ENCODE measurements around the gene KDM8. TPM values are rescaled to one million over a fixed set of nuclear protein-coding genes. Genes with fewer than 3 reads are reported as not detected.
"Not testable (repeated sequence)": the region's sequence is repeated elsewhere in the genome, so short reads cannot be mapped to it uniquely, and the experiment has no call there.

The KDM8 gene
- total RNA-seq, 1 donor from 2014 or later: 8.3 TPM

DNA sequence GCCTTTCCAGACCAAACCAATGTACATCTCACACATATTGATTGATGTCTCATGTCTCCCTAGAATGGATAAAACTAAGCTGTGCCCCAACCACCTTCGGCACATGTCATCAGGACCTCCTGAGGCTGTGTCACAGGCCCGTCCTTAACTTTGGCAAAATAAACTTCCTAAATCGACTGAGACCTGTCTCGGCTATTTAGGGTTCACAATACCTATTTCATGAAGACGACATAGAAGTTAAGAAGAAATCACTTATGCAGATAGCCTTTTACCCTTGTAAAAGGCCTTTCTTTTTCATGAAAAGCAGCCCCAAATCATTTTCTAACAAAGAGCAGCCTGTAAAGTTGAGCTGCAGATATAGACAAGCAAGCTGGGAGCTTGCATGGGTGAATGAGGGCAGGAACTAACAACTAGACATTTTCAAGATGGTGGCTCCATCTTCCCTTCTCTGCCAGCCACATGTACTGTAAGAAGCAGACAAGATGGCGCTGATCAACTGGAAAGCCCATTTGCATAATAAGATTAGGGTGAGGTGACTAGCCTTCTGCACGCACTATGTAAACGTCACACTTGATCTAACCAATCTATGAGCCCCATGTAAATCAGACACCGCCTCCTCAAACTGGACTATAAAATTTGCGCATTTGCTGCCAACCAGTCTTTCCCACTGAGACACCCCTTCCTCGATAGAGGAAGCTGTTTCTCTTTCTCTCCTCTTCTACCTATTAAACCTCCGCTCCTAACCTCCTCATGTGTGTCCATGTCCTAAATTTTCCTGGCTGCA lies 4.7 kb upstream of the KDM8 start:
- H3K4me3 Mint-ChIP-seq (ENCODE audit: unreplicated experiment): no peak overlapping the region
- H3K27ac Mint-ChIP-seq (ENCODE audit: unreplicated experiment): no peak overlapping the region

DNA sequence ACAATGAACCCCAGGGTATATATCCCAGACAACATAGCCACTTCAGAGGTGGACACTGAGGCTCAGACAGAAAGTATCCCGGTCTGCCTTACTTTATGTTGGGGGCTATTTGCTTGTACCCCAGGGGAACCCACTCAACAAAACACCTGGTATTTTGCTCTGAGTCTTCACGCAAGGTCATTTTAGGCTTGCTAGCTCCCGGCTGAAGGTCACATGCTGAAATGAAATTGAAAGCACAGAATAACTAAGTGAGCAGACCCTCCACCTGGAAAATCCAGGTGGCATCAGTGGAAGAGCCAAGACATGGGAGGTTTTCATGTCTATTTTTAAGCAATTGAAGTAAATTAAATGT lies 4.1 kb upstream of the KDM8 start:
- Mint-ChIP-seq H3K27me3 (ENCODE audit: unreplicated experiment) (peaks cover 15% of the 10 kb centered on the region), H3K27ac (ENCODE audit: unreplicated experiment) (no peak overlapping the region), H3K4me3 (ENCODE audit: unreplicated experiment) (no peak overlapping the region), H3K4me1 (ENCODE audit: unreplicated experiment) (peaks cover 24% of the 10 kb centered on the region), H3K36me3 (ENCODE audit: unreplicated experiment) (no peaks in the 10 kb centered on the region), H3K9me3 (ENCODE audit: unreplicated experiment) (no peaks in the 10 kb centered on the region)
- no peak for DNase-seq (ENCODE audit: extremely low spot score, unreplicated experiment)
- TF ChIP-seq, protein P1, sequence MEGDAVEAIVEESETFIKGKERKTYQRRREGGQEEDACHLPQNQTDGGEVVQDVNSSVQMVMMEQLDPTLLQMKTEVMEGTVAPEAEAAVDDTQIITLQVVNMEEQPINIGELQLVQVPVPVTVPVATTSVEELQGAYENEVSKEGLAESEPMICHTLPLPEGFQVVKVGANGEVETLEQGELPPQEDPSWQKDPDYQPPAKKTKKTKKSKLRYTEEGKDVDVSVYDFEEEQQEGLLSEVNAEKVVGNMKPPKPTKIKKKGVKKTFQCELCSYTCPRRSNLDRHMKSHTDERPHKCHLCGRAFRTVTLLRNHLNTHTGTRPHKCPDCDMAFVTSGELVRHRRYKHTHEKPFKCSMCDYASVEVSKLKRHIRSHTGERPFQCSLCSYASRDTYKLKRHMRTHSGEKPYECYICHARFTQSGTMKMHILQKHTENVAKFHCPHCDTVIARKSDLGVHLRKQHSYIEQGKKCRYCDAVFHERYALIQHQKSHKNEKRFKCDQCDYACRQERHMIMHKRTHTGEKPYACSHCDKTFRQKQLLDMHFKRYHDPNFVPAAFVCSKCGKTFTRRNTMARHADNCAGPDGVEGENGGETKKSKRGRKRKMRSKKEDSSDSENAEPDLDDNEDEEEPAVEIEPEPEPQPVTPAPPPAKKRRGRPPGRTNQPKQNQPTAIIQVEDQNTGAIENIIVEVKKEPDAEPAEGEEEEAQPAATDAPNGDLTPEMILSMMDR (IDR thresholded peaks at IDR 0.05): no peak

More for the DNA sequence above, 4.7 kb upstream of the KDM8 start:
- DNase-seq (ENCODE audit: extremely low spot score, unreplicated experiment): no peak
- Mint-ChIP-seq H3K9me3 (ENCODE audit: unreplicated experiment) (no peaks in the 10 kb centered on the region), H3K36me3 (ENCODE audit: unreplicated experiment) (no peaks in the 10 kb centered on the region), H3K27me3 (ENCODE audit: unreplicated experiment) (peaks cover 15% of the 10 kb centered on the region), H3K4me1 (ENCODE audit: unreplicated experiment) (peaks cover 21% of the 10 kb centered on the region)
- TF ChIP-seq, protein P1 (IDR thresholded peaks at IDR 0.05): no peak

- Mint-ChIP-seq H3K27ac (ENCODE audit: unreplicated experiment) (peak overlapping the region; percentile 82), H3K4me1 (ENCODE audit: unreplicated experiment) (peaks cover 28% of the 10 kb centered on the region), H3K9me3 (ENCODE audit: unreplicated experiment) (no peaks in the 10 kb centered on the region), H3K27me3 (ENCODE audit: unreplicated experiment) (peaks cover 15% of the 10 kb centered on the region), H3K4me3 (ENCODE audit: unreplicated experiment) (no peak overlapping the region), H3K36me3 (ENCODE audit: unreplicated experiment) (no peaks in the 10 kb centered on the region)
- TF ChIP-seq, protein P1 (IDR thresholded peaks at IDR 0.05): no peak
- no peak for DNase-seq (ENCODE audit: extremely low spot score, unreplicated experiment)
These were observed 3.6 kb upstream of the KDM8 start for GRCh38 chr16:27199736-27200135.

DNA sequence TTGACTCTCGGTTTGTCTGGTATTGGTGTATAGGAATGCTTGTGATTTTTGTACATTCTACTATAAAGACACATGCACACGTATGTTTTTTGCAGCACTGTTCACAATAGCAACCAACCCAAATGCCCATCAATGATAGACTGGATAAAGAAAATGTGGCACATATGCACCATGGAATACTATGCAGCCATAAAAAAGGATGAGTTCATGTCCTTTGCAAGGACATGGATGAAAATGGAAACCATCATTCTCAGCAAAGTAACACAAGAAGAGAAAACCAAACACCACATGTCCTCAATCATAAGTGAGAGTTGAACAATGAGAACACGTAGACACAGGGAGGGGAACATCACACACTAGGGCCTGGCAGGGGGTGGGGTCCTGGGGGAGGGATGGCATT lies 2.4 kb upstream of the KDM8 start:
- Mint-ChIP-seq H3K27ac (ENCODE audit: unreplicated experiment) (peak overlapping the region; percentile 18), H3K4me1 (ENCODE audit: unreplicated experiment) (peaks cover 28% of the 10 kb centered on the region)
- not testable (repeated sequence) for H3K27me3 Mint-ChIP-seq (ENCODE audit: unreplicated experiment); DNase-seq (ENCODE audit: extremely low spot score, unreplicated experiment); H3K4me3 Mint-ChIP-seq (ENCODE audit: unreplicated experiment); H3K36me3 Mint-ChIP-seq (ENCODE audit: unreplicated experiment); H3K9me3 Mint-ChIP-seq (ENCODE audit: unreplicated experiment)

- DNase-seq (ENCODE audit: extremely low spot score, unreplicated experiment): no peak
- Mint-ChIP-seq H3K27ac (ENCODE audit: unreplicated experiment) (peak overlapping the region; percentile 100), H3K4me3 (ENCODE audit: unreplicated experiment) (peak overlapping the region; percentile 98), H3K27me3 (ENCODE audit: unreplicated experiment) (no peaks in the 10 kb centered on the region), H3K9me3 (ENCODE audit: unreplicated experiment) (no peaks in the 10 kb centered on the region), H3K4me1 (ENCODE audit: unreplicated experiment) (peaks cover 28% of the 10 kb centered on the region), H3K36me3 (ENCODE audit: unreplicated experiment) (no peaks in the 10 kb centered on the region)
- TF ChIP-seq, protein P1 (IDR thresholded peaks at IDR 0.05): no peak
These were observed 311 bp upstream of the KDM8 start for GRCh38 chr16:27202923-27203506.

Data from osteocyte (in vitro differentiated cells).